Stimulated activated CD4-positive, alpha-beta T cell treated with anti-CD3 and anti-CD28 coated beads, TNF-alpha, amount 100 ng/mL, for 1 hour (primary cell): ENCODE data around the gene MRTO4.
"Not testable (repeated sequence)": the region's sequence is repeated elsewhere in the genome, so short reads cannot be mapped to it uniquely, and the experiment has no call there.

Experiments used
- DNase-seq, 3 donors: peaks; one replicate each; pipeline ENCODE4 v3.0.0-alpha.2; 2020; ENCODE audit warnings: low read depth in 3 of 3, low spot score in 1 of 3

MRTO4 gene

GRCh38 chr1:19269427-19270342, 18.1 kb downstream of the MRTO4 start:
- not testable (repeated sequence) for DNase-seq

- not testable (repeated sequence) for DNase-seq
Observed at GRCh38 chr1:19270343-19270730, 18.7 kb downstream of the MRTO4 start.

GRCh38 chr1:19272064-19272463, 20.5 kb downstream of the MRTO4 start:
- no peak for DNase-seq

- DNase-seq: no peak
Observed at GRCh38 chr1:19273106-19273843, 21.7 kb downstream of the MRTO4 start.

GRCh38 chr1:19273844-19274531, 22.4 kb downstream of the MRTO4 start:
- DNase-seq: not testable (repeated sequence)

GRCh38 chr1:19274636-19275035, 23.0 kb downstream of the MRTO4 start:
- no peak for DNase-seq

GRCh38 chr1:19283891-19284290, 32.3 kb downstream of the MRTO4 start:
- DNase-seq: no peak

GRCh38 chr1:19284881-19285280, 33.3 kb downstream of the MRTO4 start:
- no peak for DNase-seq

GRCh38 chr1:19285366-19285765, 33.8 kb downstream of the MRTO4 start:
- not testable (repeated sequence) for DNase-seq

GRCh38 chr1:19285807-19286206, 34.2 kb downstream of the MRTO4 start:
- not testable (repeated sequence) for DNase-seq

GRCh38 chr1:19287436-19288185, 36.0 kb downstream of the MRTO4 start:
- no peak for DNase-seq

GRCh38 chr1:19288324-19289241, 37.0 kb downstream of the MRTO4 start, which contains the start of gene AKR7A3:
Gene AKR7A3, minus strand, starts transcription at chr1:19288770. Its CDS starts 61 bp downstream, at chr1:19288709.
- peak in 2 of 3 donors; percentile 14 to 36 for DNase-seq

- DNase-seq: no peak
Observed at GRCh38 chr1:19289244-19289643, 37.6 kb downstream of the MRTO4 start.

- no peak for DNase-seq
Observed at GRCh38 chr1:19294638-19295037, 43.0 kb downstream of the MRTO4 start.

GRCh38 chr1:19300211-19300610, 48.6 kb downstream of the MRTO4 start:
- DNase-seq: no peak

GRCh38 chr1:19304081-19304480, 52.5 kb downstream of the MRTO4 start:
- DNase-seq: not testable (repeated sequence)

- no peak for DNase-seq
Observed at GRCh38 chr1:19305880-19306279, 54.3 kb downstream of the MRTO4 start.

GRCh38 chr1:19306941-19307340, 55.3 kb downstream of the MRTO4 start:
- no peak for DNase-seq

GRCh38 chr1:19307794-19308508, 56.3 kb downstream of the MRTO4 start:
- no peak for DNase-seq
